Mucosa of descending colon (tissue), 3 donors: ENCODE measurements around the gene PRPF40A. TPM values are rescaled to one million over a fixed set of nuclear protein-coding genes. Genes with fewer than 3 reads are reported as not detected.

Experiments
- ATAC-seq: fragments of 200-7000 bp; cut with Tn5 transposase; one replicate; pipeline ENCODE4 v1.9.1; 2020; ENCODE audit warnings: mild to moderate bottlenecking, moderate library complexity
- DNase-seq, 3 donors: peaks; one replicate each; pipeline ENCODE4 v3.0.0-alpha.2; 2020
- H3K36me3 ChIP-seq: fragments of 200-600 bp; one replicate; pipeline ENCODE4 v1.8.0; 2021; ENCODE audit warnings: low read depth, mild to moderate bottlenecking
- H3K4me1 ChIP-seq: fragments of 200-600 bp; one replicate; pipeline ENCODE4 v1.8.0; 2021; ENCODE audit warnings: low read depth, mild to moderate bottlenecking
- H3K4me3 ChIP-seq: fragments of 200-600 bp; one replicate; pipeline ENCODE4 v1.8.0; 2021; ENCODE audit warnings: mild to moderate bottlenecking
- H3K9me3 ChIP-seq: fragments of 200-600 bp; one replicate; pipeline ENCODE4 v1.8.0; 2021; ENCODE audit warnings: mild to moderate bottlenecking
- CTCF ChIP-seq: fragments of 200-600 bp; IDR thresholded peaks from one replicate; pipeline ENCODE4 v1.8.0; 2022; ENCODE audit warnings: antibody characterized with exemption, mild to moderate bottlenecking
- intact Hi-C, 2 donors: fragments of 100-400 bp; cut with DNase I in 1 of 2; cut with micrococcal nuclease in 1 of 2; formaldehyde crosslinking; loops; one replicate each; pipeline versions ENCODE4 v1.11.0 to v1.11.1; 2022; cut with DNase I, micrococcal nuclease
- total RNA-seq, 3 donors: library from RNA; stranded (reverse); fragmentation: NEBNext Ultra II Directional in 2 of 3; extraction: Animal tissue kit (Norgen Biotek cat#: 25700) in 2 of 3; gene quantifications; one replicate each; pipeline versions ENCODE4 v1.2.1 to v1.2.4, GENCODE V29; 2021 to 2023
- donor health status: DM: no; HTN: no; CAD: no; lungs with moderate emphysema.
- donor health status: DM: no; HTN: no; CAD: no.
- donor health status: DM: no; HTN: yes; CAD: no.

Gene PRPF40A
- total RNA-seq, 3 donors from 2014 or later: 66.6 to 87.4 (median 72.3) TPM

DNA sequence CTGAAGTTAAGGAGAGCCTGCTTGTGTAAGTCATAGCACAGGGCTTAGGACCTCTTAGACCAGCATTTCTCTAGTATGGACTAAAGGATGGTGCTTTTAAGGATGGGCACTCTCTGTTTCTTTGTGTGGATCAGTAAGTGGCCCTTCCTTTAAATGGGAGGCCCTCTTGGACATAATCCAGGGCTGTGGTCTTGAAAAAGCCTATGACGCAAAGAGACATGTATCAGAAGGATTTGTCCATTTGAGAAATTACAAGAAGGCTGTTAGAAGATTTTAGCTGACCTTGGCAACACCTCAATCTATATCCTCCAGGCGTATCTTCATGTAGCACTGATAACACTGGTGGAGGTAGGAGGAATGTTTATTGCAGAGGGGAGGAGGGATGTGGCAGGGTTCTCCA lies 79.2 kb downstream of the PRPF40A start:
- DNase-seq: no peak
- TF ChIP-seq CTCF: no peak
- Histone ChIP-seq H3K36me3 (no peaks in the 10 kb centered on the region), H3K4me3 (no peak overlapping the region), H3K9me3 (no peaks in the 10 kb centered on the region), H3K4me1 (no peaks in the 10 kb centered on the region)
- ATAC-seq: no peak
- intact Hi-C loops: loop anchor here (5.0 to 10.0 kb wide), 3 partner anchors 303 to 603 kb away; partner anchors contain the start of gene FMNL2 (in 1 of the 2)

- no peaks in the 10 kb centered on the region for H3K4me1 ChIP-seq
- no peak for TF ChIP-seq CTCF
- ATAC-seq (no peak), DNase-seq (no peak)
- H3K4me3 ChIP-seq: no peak overlapping the region
- intact Hi-C loops: loop anchor here (5.0 to 10.0 kb wide), 3 partner anchors 302 to 602 kb away; partner anchors contain the start of gene FMNL2 (in 1 of the 2)
- no peaks in the 10 kb centered on the region for H3K9me3 ChIP-seq
- H3K36me3 ChIP-seq: no peaks in the 10 kb centered on the region
Measured at GRCh38 chr2:152637251-152637650, 80.0 kb downstream of the PRPF40A start.

DNA sequence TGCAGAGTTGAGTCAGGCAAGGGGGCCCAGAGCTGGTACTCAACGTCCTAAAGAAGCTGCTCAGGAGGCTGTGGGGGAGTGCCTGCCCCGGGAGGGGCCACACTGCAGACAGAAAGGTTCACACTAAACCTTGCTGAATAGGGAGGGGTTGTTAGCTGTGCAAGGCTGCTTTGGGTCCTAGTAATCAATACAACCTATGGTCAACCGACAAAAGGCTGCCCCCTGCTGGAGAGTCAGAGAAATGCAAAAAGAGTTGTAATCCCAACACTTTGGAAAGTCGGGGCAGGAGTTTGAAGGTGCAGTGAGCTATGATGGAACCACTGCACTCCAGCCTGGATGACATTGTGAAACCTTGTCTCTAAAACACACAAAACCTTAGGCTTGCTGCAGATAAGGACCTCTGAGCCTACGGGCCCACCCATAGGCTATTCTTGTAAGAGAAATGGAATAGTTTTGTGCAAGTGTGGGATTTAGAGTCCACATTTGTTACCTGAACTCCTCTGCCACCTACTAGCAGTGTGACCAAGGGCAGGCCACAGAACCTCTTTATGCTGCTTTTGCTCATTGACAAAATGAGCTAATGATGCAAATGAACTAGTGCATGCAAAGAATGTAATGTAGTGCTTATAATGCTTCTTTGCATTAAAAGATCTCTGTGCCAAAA lies 81.5 kb downstream of the PRPF40A start:
- ATAC-seq (peak; percentile 85), DNase-seq (peak in 2 of 3 donors; percentile 45 to 78)
- Histone ChIP-seq H3K4me3 (no peak overlapping the region), H3K36me3 (no peaks in the 10 kb centered on the region), H3K9me3 (no peaks in the 10 kb centered on the region), H3K4me1 (no peaks in the 10 kb centered on the region)
- intact Hi-C loops: loop anchor here (5.0 to 10.0 kb wide), 3 partner anchors 301 to 601 kb away; partner anchors contain the start of gene FMNL2 (in 1 of the 2)
- peak; percentile 60 for TF ChIP-seq CTCF

GRCh38 chr2:152632736-152633135 lies 84.5 kb downstream of the PRPF40A start:
- intact Hi-C loops: loop anchor here (5.0 to 10.0 kb wide), 3 partner anchors 298 to 598 kb away; partner anchors contain the start of gene FMNL2 (in 1 of the 2)
- DNase-seq (no peak), ATAC-seq (no peak)
- no peak overlapping the region for H3K4me3 ChIP-seq
- no peaks in the 10 kb centered on the region for H3K9me3 ChIP-seq
- H3K4me1 ChIP-seq: no peaks in the 10 kb centered on the region
- no peaks in the 10 kb centered on the region for H3K36me3 ChIP-seq
- TF ChIP-seq CTCF: no peak

DNA sequence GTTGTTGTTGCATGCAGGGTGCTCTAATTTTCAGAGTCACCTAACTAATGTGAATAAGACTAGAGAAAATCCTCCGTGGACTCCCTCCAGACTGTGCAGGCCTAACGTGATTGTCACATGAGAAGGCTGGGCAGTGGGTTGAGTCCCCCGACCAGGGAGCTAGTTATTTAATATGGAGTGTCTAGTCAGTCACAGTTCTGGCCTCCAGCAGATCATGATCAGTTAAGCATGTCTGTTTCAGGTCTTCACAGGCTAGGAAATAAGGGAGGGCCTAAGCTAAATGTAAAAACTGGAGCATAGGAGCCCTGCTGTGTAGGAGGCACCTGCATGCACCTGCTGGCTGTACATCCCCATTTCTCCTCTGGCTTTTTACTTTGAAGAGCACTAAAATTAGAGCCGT lies 86.8 kb downstream of the PRPF40A start:
- intact Hi-C loops: loop anchor here (5.0 to 10.0 kb wide), 3 partner anchors 296 to 596 kb away; partner anchors contain the start of gene FMNL2 (in 1 of the 2)
- no peak for TF ChIP-seq CTCF
- H3K36me3 ChIP-seq: no peaks in the 10 kb centered on the region

More for the DNA sequence above, 86.8 kb downstream of the PRPF40A start:
- ATAC-seq (no peak), DNase-seq (no peak)
- no peaks in the 10 kb centered on the region for H3K4me1 ChIP-seq
- H3K9me3 ChIP-seq: no peaks in the 10 kb centered on the region
- H3K4me3 ChIP-seq: no peak overlapping the region
